Measurements from ENCODE around the gene COQ10A.
"Not testable (repeated sequence)": the region's sequence is repeated elsewhere in the genome, so short reads cannot be mapped to it uniquely, and the experiment has no call there.

DNA sequence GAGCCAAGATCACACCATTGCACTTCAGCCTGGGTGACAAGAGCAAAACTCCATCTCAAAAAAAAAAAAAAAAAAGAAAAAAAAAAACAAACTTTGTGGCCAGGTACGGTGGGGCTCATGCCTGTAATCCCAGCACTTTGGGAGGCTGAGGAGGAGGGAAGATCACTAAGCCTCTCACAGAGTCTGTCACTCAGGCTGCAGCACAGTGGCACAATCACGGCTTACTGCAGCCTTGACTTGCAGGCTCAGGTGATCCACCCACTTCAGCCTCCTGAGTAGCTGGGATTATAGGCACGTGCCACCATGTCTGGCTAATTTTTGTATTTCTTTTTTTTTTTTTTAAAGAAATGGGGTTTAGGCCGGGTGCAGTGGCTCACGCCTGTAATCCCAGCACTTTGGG lies 17.5 kb downstream of the COQ10A start:
- TF ChIP-seq, protein P1, sequence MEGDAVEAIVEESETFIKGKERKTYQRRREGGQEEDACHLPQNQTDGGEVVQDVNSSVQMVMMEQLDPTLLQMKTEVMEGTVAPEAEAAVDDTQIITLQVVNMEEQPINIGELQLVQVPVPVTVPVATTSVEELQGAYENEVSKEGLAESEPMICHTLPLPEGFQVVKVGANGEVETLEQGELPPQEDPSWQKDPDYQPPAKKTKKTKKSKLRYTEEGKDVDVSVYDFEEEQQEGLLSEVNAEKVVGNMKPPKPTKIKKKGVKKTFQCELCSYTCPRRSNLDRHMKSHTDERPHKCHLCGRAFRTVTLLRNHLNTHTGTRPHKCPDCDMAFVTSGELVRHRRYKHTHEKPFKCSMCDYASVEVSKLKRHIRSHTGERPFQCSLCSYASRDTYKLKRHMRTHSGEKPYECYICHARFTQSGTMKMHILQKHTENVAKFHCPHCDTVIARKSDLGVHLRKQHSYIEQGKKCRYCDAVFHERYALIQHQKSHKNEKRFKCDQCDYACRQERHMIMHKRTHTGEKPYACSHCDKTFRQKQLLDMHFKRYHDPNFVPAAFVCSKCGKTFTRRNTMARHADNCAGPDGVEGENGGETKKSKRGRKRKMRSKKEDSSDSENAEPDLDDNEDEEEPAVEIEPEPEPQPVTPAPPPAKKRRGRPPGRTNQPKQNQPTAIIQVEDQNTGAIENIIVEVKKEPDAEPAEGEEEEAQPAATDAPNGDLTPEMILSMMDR (IDR thresholded peaks at IDR 0.05), result not testable (repeated sequence)
- TF ChIP-seq ZFX (IDR thresholded peaks at IDR 0.05; ENCODE audit: borderline replicate concordance), result not testable (repeated sequence)
